NCI-H1694 (cell line): Measurements from ENCODE around the gene TNP2.
"Not testable (repeated sequence)": the region's sequence is repeated elsewhere in the genome, so short reads cannot be mapped to it uniquely, and the experiment has no call there.

Experiments used
- DNase-seq: peaks from one replicate; lab custom pipeline; 2025; lab: John Stamatoyannopoulos, UW

The TNP2 gene

DNA sequence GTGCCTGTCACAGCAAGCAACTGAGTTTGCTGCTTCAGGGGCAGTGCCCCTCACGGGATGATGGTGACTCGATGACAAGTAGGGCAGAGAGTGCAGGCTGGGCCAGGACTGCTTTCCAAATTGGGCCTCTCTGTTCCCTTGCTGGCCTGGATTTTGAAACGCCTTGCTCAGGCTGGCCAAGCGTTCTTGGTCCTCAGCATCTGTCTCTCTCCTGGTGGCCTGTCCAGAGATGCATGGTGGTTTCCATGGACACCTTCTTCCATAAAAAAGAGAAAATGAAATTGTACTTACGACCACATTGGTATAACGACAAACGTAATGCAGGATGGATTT is 31.4 kb upstream of the TNP2 start:
- DNase-seq = no peak

DNA sequence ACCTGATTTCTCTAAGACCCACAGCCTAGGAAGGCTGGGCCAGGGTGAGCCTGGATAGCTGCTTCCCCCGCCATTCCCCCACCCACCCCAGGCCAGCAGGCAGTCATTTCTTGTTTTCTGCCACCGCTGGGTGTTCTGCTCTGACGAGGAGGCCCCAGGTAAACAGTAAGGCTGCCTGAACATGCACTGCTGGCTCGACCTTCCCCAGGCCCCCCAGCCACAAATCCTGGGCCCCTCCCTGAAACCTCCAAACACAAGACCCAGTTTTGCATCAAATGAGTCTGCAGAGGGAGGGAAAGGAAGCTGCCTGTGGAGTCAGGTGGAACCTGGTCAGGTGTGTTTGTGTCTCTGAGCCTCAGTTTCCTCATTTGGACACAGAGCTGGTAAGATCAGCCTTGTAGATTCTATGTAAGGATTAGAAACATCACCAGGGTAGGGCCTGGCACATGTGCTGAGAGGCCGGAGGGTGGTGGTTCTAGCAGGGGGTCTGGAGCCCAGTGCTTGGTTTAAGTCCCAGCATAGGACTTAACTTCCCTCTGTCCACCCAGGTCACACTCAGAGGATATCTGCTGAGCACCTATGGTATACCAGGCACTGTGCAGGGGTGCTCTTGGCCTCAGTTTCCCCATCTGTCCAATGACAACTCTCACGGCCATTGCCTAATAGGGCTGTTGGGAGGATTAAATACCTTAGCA is 30.9 kb upstream of the TNP2 start:
- no peak for DNase-seq

DNA sequence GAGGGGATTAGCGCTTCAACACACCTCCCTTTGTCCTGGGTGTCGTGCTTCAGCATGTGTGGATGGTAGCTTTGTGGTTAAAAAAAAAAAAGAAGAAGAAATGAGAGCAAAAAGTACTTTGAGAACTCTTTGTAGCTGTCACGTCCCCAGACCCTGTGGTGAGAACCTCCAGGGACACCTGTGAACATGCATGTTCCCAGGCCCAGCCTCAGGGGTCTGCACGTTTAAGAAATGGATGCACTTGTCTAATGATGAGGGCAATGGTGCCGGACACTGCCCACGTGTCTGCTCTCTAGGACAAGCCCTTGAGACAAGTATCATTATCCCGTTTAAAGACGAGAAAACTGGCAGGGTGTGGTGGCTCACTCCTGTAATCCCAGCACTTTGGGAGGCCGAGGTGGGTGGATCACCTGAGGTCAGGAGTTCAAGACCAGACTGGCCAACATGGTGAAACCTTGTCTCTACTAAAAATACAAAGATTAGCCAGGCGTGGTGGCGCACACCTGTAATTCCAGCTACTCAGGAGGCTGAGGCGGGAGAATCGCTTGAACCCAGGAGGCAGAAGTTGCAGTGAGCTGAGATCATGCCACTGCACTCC is 29.9 kb upstream of the TNP2 start:
- not testable (repeated sequence) for DNase-seq

DNA sequence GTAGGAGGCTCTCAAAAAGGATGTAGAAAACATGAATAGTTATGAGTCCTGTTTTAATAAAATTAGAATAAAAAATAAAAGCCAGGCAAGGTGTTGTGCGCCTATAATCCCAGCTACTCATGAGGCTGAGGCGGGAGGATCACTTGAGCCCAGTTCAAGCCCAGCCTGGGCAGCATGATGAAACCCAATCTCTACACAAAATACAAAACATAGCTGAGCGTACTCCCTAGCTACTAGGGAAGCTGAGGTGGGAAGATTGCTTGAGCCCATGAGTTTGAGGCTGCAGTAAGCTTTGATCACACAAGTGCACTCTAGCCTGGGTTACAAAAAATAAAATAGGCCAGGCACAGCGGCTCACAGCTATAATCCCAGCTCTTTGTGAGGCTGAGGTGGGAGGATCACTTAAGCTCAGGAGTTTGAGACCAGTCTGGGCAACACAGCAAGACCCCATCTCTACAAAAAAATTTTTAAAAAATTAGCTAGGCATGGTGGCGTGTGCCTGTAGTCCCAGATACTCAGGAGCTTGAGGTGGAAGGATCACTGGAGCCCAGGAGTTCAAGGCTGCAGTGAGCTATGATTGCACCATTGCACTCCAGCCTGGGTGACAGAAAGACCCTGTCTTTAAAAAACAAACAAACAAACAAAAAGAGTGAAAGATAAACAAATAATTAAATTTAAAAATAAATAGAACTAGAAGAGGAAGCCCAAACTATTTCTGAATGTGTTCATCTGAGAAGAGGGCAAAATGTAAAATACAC is 29.2 kb upstream of the TNP2 start:
- DNase-seq = no peak

DNA sequence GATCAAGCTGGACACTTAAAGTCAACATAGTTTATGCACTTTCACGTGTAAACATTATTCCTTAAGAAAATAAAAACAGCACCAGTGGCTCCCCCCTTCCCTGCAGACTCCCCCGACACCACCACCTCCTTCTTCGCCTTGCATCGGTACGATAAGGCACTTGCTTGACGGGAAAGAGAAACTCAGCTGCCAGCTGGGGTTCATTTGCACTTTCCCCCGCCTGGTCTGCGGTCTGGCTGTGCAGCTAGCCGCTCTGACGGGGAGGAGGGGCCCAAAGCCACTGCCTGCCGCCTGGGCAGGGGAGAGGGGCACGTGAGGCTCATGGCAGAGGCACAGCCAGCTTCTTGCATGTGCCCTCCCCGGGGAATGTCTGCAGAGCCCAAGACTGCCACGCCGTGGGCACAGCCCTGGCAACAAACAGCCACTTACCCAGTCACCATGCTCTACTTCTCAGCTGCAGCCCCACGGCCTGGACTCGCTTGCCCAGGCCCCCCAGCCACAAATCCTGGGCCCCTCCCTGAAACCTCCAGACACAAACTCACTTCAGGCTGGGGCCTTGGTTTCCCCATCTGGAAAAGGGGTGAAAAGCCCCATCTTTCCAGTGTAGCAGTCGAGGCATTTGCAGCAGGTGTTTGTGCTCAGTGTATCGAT is 28.5 kb upstream of the TNP2 start:
- DNase-seq = no peak

DNA sequence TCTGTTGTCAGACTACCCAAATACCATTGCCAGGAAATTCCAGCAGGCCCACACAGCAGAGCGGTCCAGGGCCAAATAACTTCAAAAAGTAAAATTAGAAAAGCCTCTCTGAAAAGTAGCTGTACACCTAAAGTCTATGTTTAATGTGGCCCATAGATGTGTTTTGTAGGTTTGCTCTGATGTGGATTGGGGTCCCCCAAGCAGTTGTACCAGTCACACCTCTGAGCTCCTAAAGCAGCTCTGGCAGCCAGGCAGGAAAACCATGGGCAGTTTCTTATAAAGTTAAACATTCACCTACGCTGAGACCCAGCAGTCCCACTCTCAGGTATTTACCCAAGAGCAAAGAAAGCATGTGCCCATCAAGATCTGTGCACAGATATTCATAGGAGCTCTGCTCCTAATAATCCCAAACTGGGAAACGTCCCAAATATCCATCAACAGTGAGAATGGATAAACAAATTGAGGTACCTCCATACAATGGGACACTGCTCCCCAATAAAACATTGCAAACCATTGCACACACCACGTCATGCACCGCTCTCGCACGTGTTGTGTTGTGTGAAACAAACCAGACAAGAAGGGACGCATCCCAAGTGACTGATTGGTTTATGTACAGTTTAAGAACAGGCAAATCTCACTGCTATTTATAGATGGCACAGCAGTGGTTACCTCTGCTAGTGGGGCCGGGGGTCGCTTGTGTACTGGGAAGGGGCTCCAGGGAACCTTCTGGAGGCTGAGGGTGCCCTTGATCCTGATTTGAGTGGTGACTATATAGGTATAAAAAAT is 27.8 kb upstream of the TNP2 start:
- DNase-seq = no peak

DNA sequence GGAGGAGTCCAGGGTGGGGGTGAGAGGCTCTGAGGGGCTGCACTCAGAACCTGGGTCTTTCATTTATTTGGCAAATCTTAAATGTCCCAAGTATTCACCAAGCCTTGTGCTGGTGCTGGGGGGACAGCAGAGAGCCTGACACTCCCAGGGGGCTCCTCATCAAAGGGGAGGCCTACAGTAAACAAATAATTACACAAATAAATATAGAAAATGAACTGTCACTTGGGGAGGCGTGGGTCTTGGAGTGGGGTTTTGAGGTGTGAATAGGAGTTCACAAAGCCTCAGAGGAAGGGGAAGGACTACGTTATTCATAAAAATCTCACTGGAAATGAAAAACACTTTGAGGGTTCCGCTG is 27.2 kb upstream of the TNP2 start:
- DNase-seq = no peak

DNA sequence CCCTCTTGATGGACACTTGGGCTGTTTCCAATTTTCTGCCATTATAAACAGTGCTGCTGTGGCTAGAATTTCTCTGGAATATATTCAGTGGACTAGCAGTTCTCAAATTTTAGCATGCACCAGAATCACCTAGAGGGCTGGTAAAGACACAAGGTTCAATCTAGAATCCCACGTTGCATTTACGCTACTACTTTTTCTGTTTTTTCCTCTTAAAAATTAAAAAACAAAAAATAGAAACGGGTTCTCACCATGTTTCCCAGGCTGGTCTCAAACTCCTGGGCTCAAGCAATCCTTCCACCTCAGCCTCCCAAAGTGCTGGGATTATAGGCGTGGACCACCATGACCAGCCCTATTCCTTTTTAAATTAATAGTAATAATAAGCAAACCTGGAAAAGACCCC is 26.5 kb upstream of the TNP2 start:
- DNase-seq = no peak

DNA sequence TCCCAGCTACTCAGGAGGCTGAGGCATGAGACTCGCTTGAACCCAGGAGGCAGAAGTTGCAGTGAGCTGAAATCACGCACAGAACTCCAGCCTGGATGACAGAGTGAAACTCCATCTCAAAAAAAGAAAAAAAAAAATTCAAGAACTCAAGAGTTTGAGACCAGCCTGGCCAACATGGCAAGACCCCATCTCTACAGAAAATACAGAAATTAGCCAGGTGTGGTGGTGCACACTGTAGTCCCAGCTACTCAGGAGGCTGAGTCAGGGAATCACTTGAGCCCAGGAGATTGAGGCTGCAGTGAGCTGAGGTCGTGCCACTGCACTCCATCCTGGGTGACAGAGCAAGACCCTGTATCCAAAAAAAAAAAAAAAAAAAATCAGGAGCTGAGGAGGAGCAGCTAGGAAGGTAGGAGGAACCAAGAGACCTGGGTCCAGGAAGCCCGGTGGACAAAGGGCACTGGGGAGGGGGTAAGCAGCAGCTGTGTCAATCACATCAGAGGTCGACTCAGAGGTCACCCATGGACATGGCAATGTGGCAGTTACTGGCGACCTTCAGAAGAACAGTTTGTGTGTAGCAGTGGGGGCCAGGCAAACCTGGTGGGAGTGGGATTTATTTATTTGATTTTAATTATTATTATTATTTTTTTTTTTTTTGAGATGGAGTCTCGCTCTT is 23.1 kb upstream of the TNP2 start:
- DNase-seq = no peak

DNA sequence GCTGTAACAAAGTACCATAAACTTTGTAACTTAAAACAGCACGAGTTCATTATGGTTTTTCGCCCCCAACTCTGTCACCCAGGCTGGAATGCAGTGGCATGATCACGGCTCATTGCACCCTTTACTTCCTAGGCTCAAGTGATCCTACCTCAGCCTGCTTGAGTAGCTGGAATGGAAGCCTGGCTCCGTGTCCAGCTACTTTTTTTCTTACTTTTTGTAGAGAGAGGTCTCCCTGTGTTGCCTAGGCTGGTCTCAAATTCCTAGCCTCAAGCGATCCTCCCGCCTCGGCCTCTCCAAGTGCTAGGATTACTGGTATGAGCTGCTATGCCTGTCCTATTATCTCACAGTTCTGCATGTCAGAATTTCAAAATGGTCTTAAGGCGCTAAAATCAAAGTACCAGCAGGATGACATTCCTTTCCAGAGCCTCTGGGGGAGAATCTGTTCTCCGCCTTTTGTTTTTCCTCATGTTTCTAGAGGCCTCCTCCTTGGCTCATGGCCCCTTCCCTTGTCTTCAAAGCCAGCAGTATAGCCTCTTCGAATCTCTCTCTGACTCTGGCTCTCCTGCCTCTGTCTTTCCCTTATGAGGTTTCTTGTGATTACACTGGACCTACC is 22.1 kb upstream of the TNP2 start:
- no peak for DNase-seq

DNA sequence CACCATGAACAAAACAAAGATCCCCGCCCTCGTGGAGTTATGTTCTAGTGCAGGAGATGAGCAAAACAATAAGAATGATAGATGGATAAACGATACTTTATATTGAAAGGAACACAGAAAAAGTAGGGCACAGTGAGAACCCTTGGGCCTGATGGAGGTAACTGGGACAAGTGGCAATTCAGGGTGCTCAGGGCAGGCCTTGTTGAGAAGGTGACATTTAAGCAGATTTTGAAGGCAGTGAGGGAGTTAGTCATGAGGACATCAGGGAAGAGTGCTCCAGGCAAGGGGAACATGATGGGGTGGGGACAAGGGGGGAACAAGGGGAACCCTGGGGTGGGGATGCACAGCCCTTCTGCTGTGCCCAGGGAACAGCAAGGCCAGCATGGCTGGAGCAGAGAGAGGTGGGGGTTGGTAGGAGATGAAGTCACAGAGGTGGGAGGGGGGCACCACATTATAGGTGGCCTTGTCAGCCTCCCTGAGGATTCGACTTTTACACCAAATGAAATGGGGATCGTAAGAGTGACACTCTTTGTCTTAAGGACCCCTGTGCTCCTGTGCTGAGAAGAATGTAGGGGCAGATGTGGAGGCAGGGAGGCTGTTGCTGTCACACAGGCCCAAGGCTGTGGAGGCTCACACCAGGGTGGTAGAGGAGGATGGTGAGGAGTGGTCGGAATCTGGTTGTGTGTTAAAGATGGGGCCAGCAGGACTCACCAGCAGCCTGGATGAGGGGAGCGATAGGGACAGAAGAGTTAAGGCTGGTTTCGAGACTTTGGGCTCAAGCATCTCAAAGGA is 21.2 kb upstream of the TNP2 start:
- no peak for DNase-seq

DNA sequence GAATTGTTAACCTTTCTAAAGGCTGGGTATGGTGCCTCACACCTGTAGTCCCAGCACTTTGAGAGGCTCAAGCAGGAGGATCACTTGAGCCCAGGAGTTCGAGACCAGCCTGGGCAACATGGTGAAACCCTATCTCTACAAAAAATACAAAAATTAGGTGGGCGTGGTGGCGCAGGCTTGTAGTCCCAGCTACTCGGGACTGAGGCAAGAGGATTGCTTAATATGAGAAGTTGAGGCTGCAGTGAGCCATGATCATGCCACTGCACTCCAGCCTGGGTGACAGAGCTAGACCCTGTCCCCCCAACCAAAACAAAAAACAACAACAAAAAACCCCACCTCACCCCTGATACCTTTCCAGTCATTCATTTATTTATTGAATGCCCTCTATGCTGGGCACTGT is 20.6 kb upstream of the TNP2 start:
- not testable (repeated sequence) for DNase-seq

DNA sequence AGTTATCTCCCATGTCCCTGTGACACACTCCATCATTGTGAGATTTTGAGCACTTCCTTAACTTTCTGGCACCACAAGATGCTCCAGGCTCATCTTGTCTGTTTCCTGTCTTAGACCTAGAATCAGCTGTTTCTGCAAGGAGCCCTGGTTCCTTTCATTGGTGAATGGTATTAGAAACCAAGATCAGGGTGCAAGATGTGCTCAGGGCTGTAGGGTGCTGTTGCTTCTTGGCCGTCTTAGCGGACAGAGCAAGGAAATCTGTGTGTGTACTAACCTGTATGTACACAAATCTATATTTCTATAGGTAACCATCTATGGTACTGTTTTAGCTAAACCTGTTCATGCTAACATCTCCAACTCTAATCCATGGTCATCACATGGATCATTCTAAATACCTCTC is 20.1 kb upstream of the TNP2 start:
- DNase-seq = no peak

DNA sequence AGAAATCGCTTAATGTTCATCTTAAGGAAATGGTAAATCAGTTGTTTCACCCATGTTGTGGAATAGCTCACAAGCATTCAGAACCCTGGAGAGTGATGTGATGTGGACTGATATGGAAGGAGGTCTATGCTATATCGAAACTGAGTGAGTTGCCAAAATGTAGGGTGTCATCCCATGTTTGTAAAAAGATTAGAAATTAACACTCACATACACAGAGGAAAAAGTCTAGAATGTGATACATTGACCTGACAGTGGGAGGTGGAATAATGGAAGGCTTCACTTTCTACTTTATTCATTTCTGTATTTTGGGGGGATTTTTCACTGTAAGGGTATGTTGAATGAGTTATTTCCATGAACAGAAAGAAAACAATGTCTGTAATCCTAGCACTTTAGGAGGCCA is 16.7 kb upstream of the TNP2 start:
- no peak for DNase-seq

DNA sequence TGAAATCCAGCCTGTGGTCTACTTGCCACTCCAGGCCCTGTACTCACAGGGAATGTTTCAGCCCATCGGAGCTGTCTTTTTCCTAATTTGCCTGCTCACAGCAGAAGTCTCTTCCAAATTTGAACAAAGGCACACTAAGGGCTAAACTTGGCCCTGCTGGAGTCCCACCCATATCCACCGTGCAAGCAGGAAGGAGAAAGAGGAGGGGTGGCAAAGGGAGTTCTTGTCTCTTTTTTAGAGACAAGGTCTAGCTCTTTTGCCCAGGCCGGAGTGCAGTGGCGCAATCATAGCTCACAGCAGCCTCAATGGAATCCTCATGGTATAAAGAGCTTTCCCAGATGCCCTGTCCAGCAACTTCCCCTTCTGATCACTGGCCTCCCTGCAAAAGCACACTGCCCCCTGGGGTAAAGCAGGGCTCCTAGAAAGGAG is 14.7 kb upstream of the TNP2 start:
- DNase-seq = no peak

DNA sequence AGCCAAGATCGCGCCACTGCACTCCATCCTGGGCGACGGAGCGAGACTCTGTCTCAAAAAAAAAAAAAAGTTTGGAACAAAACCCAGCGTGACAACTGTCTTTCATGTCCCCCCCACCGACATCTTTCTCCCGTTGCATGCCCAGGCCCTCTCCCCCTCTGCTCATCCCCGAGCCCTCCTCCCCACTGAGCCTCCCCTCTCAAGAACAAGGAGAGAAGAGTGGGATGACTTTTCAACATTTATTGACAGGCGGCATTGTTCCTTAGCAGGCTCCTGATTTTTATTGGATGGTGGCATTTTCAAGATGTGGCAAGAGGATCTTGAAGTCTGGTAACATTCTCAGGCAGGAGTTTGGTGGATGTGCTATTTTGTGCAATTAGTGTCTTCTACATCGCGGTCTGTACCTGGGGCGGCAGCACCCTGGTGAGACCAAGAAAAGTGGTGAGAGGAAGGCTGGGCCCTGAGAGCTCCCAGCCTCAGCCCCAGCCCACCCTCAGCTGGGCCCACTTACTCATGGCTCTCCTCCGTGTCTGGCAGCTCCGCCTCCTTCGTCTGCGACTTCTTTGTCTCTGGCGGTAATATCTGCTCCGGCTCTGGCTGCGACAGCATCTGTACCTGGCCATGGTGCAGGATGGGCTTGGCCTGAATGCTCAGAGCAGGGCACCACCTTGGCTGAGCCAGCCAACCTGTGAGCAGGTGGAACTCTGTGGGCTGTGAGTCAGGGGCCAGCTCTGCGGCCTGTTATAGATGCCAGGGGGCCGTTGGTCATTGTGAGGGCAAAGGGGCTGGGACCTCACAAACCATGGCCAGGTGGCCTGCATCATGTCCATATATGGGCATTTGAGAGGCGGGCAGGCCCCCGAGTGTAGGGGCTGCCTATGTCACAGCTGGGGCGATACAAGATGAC is 11.7 kb upstream of the TNP2 start, which contains the start of gene PRM1:
PRM1 (minus strand) TSS at position 715 of the 907 bp plus-strand sequence; CDS start at position 623, 92 bp downstream.
- DNase-seq = no peak

DNA sequence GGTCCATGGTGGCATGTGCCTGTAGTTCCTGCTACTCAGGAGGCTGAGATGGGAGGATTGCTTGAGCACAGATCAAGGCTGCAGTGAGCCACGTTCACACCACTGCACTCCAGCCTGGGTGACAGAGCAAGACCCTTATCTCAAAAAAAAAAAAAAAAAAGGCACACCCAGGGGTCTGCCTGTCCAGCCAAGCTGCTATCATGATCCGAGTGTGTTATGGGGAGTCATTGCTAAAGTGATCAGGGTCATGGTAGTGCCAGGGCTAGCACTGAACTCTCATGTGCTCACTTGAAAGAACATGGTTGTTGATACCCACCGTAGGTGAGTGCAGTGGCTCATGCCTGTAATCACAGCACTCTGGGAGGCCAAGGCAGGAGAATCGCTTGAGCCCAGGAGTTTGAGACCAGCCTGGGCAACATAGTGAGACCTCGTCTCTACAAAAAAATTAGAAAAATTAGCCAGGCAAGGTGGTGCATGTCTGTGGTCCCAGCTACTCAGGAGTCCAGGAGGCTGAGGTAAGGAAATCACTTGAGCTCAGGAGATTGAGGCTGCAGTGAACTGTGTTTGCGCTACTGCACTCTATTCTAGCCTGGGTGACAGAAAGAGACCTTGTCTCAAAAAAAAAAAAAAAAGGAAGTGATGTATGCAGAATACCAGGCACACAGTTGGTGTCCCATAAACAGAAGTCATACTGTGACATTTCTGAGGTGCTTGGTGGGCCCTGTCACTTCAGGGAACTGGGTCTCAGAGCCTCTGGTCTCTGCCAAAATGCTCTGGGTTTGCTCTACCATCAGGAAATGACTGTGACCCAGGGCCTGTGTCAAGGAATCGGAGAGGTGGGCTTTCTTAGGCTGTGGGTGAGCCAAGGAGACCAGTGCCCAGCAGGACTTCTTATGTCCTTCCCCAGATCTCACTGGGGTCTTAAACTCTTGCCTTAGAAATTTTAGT is 9.8 kb upstream of the TNP2 start:
- DNase-seq = no peak
